Kidney (tissue), 14 donors: Measurements from ENCODE around the gene PKD1L1. TPM values are rescaled to one million over a fixed set of nuclear protein-coding genes. Genes with fewer than 3 reads are reported as not detected.

ENCODE experiments used
- DNase-seq, 5 donors: peaks; one replicate each; pipeline ENCODE4 v3.0.0-alpha.2; 2013 to 2020
- FAIRE-seq: peaks from 2 replicates; lab custom pipeline; 2012; peaks lifted over from hg19 to GRCh38; lab: Jason Lieb, UNC
- H3K27ac ChIP-seq, 2 donors: one replicate each; pipeline ENCODE4 v1.7.0; 2013; ENCODE audit warnings: low read depth in 2 of 2, low read length in 2 of 2, inconsistent platforms in 1 of 2
- H3K27me3 ChIP-seq: one replicate; pipeline ENCODE4 v1.7.1; 2013; ENCODE audit warnings: low read length, inconsistent platforms; ENCODE audit not compliant: control insufficient read depth, insufficient read depth
- H3K36me3 ChIP-seq, 3 donors: one replicate each; pipeline versions ENCODE4 v1.7.0 to v1.7.1; 2013; ENCODE audit warnings: low read length in 3 of 3, control low read depth in 1 of 3, inconsistent platforms in 1 of 3; ENCODE audit not compliant: insufficient read depth in 3 of 3, control insufficient read depth in 2 of 3
- H3K4me1 ChIP-seq, 3 donors: one replicate each; pipeline versions ENCODE4 v1.7.0 to v1.7.1; 2013; ENCODE audit warnings: low read length in 3 of 3, inconsistent platforms in 1 of 3, low read depth in 1 of 3; ENCODE audit not compliant: control insufficient read depth in 2 of 3, insufficient read depth in 2 of 3
- H3K4me3 ChIP-seq, 3 donors: one replicate each; pipeline versions ENCODE4 v1.7.0 to v1.8.1; 2013; ENCODE audit warnings: low read length in 3 of 3, control low read depth in 1 of 3, inconsistent platforms in 1 of 3
- H3K9ac ChIP-seq, 3 donors: one replicate each; pipeline versions ENCODE4 v1.7.0 to v1.7.1; 2013; ENCODE audit warnings: low read length in 3 of 3, control low read depth in 1 of 3, inconsistent platforms in 1 of 3
- H3K9me3 ChIP-seq, 3 donors: one replicate each; pipeline versions ENCODE4 v1.7.0 to v1.7.1; 2013; ENCODE audit warnings: low read length in 3 of 3, control low read depth in 1 of 3, inconsistent platforms in 1 of 3; ENCODE audit not compliant: control insufficient read depth in 2 of 3, insufficient read depth in 1 of 3
- CTCF ChIP-seq: IDR thresholded peaks from 3 replicates; pipeline ENCODE4 v1.5.1; 2012; ENCODE audit warnings: mild to moderate bottlenecking, moderate library complexity, borderline replicate concordance; ENCODE audit not compliant: insufficient read depth; ENCODE audit errors: extremely low read depth
- intact Hi-C: fragments of 100-400 bp; cut with DNase I; formaldehyde crosslinking; loops from one replicate; pipeline ENCODE4 v1.11.1; 2022
- polyA plus RNA-seq: library from polyadenylated mRNA; stranded (reverse); fragments of 350-450 nt; fragmentation: Illumina TruSeq; extraction: RNeasy Lipid Tissue Mini Kit (QIAGEN cat#74804); gene quantifications from one replicate; pipeline ENCODE4 v1.2.3, GENCODE V29; 2014; ENCODE audit warnings: low read depth, low replicate concordance; ENCODE audit not compliant: insufficient read depth
- total RNA-seq: library from RNA; stranded (reverse); fragmentation: NEBNext Ultra II Directional; extraction: Animal tissue kit (Norgen Biotek cat#: 25700); gene quantifications from one replicate; pipeline ENCODE4 v1.2.1, GENCODE V29; 2021
- donor health status: control.
- donor health status: control.
- donor health status: control.
- donor health status: control.
- donor health status: control.
- donor health status: DM: yes; HTN: yes; CAD: no.
- donor health status: Normal renal cell carcinoma (clear cell type).

The PKD1L1 gene
- total and polyA plus RNA-seq, 2 donors from 2014 or later = 0.32 to 0.82 TPM

GRCh38 chr7:47818796-47819606 is 129.3 kb downstream of the PKD1L1 start:
- Histone ChIP-seq H3K27me3 (no peaks in the 10 kb centered on the region), H3K36me3 (no peaks in the 10 kb centered on the region), H3K27ac (no peak overlapping the region), H3K4me1 (peaks cover 0 to 4% (median 0%) of the 10 kb centered on the region in 3 donors), H3K4me3 (no peak overlapping the region), H3K9me3 (no peaks in the 10 kb centered on the region), H3K9ac (no peak overlapping the region)
- TF ChIP-seq CTCF = peak; percentile 99
- FAIRE-seq (peak; percentile 93), DNase-seq (peak in 4 of 5 donors; percentile 77 to 93 (median 86))
- intact Hi-C loops = loop anchor here (10.0 kb wide), 1 partner anchor 544 kb away; no protein-coding TSS in a partner anchor

GRCh38 chr7:47817917-47818316 is 130.3 kb downstream of the PKD1L1 start:
- H3K27me3 ChIP-seq = no peaks in the 10 kb centered on the region
- H3K9me3 ChIP-seq = no peaks in the 10 kb centered on the region
- peaks cover 0 to 4% (median 0%) of the 10 kb centered on the region in 3 donors for H3K4me1 ChIP-seq
- DNase-seq (no peak), FAIRE-seq (no peak)
- no peak overlapping the region for H3K9ac ChIP-seq
- H3K4me3 ChIP-seq = no peak overlapping the region
- no peaks in the 10 kb centered on the region for H3K36me3 ChIP-seq
- intact Hi-C loops = loop anchor here (10.0 kb wide), 1 partner anchor 543 kb away; no protein-coding TSS in a partner anchor
- no peak for TF ChIP-seq CTCF
- H3K27ac ChIP-seq = no peak overlapping the region

- TF ChIP-seq CTCF = no peak
- Histone ChIP-seq H3K4me1 (peaks cover 0 to 4% (median 0%) of the 10 kb centered on the region in 3 donors), H3K9me3 (no peaks in the 10 kb centered on the region), H3K4me3 (no peak overlapping the region), H3K27me3 (no peaks in the 10 kb centered on the region), H3K27ac (no peak overlapping the region), H3K9ac (no peak overlapping the region), H3K36me3 (no peaks in the 10 kb centered on the region)
- DNase-seq (no peak), FAIRE-seq (no peak)
- intact Hi-C loops = loop anchor here (10.0 kb wide), 1 partner anchor 542 kb away; no protein-coding TSS in a partner anchor
These were observed 131.6 kb downstream of the PKD1L1 start for GRCh38 chr7:47816647-47817046.
